HepG2 (cell line): Measurements from ENCODE around the gene KMT2D. TPM values are rescaled to one million over a fixed set of nuclear protein-coding genes. Genes with fewer than 3 reads are reported as not detected.

Experiments
- ARID4A ChIP-seq: sonication (generic); formaldehyde crosslinking; IDR thresholded peaks from 2 replicates; pipeline ENCODE4 v1.5.0; 2020; ENCODE audit warnings: mild to moderate bottlenecking, missing genetic modification reagents, borderline replicate concordance
- REPIN1 ChIP-seq: sonication (generic); formaldehyde crosslinking; IDR thresholded peaks from 2 replicates; pipeline ENCODE4 v1.8.0; 2022; ENCODE audit warnings: missing genetic modification reagents, low read depth, mild to moderate bottlenecking, borderline replicate concordance
- SIN3A ChIP-seq: IDR thresholded peaks from 2 replicates; pipeline ENCODE4 v1.6.1; 2011; ENCODE audit warnings: low read depth, mild to moderate bottlenecking, control low read depth, low read length, borderline replicate concordance
- TCF7L2 ChIP-seq: IDR thresholded peaks from 2 replicates; pipeline ENCODE4 v1.6.1; 2011; ENCODE audit warnings: mild to moderate bottlenecking, low read depth, low read length, moderate library complexity
- polyA plus RNA-seq, 8 experiments: library from polyadenylated mRNA; depleted of rRNA in 3 of 8; stranded (reverse) in 7 of 8; unstranded in 1 of 8; fragments of >200 nt; fragmentation: Illumina TruSeq in 4 of 8; extraction: Trizol in 4 of 8; gene quantifications; 2 replicates each; pipeline versions ENCODE4 v1.2.1 to v1.2.3, GENCODE V29; 2011 to 2016; ENCODE audit warnings: low read depth in 4 of 8, missing spikeins in 1 of 8, mixed read lengths in 1 of 8; ENCODE audit not compliant: insufficient read depth in 1 of 8
- total RNA-seq, 5 experiments: library from RNA; depleted of rRNA; stranded (reverse); fragments of >200 nt; fragmentation: Illumina TruSeq; extraction: Trizol; gene quantifications; 2 replicates each; pipeline ENCODE4 v1.2.3, GENCODE V29; 2016; ENCODE audit warnings: low read depth in 1 of 5
- TF ChIP-seq, protein P1 (sequence below): sonication (generic); formaldehyde crosslinking; IDR thresholded peaks from 2 replicates; pipeline ENCODE4 v1.4.0; 2020; ENCODE audit warnings: missing genetic modification reagents, mild to moderate bottlenecking, borderline replicate concordance
- TF ChIP-seq, protein P2 (sequence below): sonication (generic); formaldehyde crosslinking; IDR thresholded peaks from 2 replicates; pipeline ENCODE4 v1.4.0; 2020; ENCODE audit warnings: mild to moderate bottlenecking, missing genetic modification reagents
- TF ChIP-seq, protein P3 (sequence below): IDR thresholded peaks from 2 replicates; pipeline ENCODE4 v1.4.0; 2020; ENCODE audit warnings: mild to moderate bottlenecking, missing genetic modification reagents
- TF ChIP-seq, protein P4 (sequence below): sonication (generic); formaldehyde crosslinking; IDR thresholded peaks from 2 replicates; pipeline ENCODE4 v1.4.0; 2020; ENCODE audit warnings: mild to moderate bottlenecking, low read depth, missing genetic modification reagents

Gene KMT2D
- total and polyA plus RNA-seq, 2 of the 13 experiments (the other 11 are each of a cell fraction or from before 2014, with no cell fraction given): 8.1 to 10.4 TPM

- TF ChIP-seq, protein P1, sequence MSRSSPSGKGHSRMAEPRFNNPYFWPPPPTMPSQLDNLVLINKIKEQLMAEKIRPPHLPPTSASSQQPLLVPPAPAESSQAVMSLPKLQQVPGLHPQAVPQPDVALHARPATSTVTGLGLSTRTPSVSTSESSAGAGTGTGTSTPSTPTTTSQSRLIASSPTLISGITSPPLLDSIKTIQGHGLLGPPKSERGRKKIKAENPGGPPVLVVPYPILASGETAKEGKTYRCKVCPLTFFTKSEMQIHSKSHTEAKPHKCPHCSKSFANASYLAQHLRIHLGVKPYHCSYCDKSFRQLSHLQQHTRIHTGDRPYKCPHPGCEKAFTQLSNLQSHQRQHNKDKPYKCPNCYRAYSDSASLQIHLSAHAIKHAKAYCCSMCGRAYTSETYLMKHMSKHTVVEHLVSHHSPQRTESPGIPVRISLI (CRISPR knock-in tag): 0 out of 2 replicates have a peak, but pooled peaks have one; percentile 8
- TF ChIP-seq, protein P2, sequence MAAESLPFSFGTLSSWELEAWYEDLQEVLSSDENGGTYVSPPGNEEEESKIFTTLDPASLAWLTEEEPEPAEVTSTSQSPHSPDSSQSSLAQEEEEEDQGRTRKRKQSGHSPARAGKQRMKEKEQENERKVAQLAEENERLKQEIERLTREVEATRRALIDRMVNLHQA (CRISPR knock-in tag): no peak
- TF ChIP-seq REPIN1 (CRISPR knock-in tag): no peak
- 0 out of 2 replicates have a peak, but pooled peaks have one; percentile 31 for TF ChIP-seq SIN3A
- no peak for TF ChIP-seq TCF7L2
- TF ChIP-seq, protein P3, sequence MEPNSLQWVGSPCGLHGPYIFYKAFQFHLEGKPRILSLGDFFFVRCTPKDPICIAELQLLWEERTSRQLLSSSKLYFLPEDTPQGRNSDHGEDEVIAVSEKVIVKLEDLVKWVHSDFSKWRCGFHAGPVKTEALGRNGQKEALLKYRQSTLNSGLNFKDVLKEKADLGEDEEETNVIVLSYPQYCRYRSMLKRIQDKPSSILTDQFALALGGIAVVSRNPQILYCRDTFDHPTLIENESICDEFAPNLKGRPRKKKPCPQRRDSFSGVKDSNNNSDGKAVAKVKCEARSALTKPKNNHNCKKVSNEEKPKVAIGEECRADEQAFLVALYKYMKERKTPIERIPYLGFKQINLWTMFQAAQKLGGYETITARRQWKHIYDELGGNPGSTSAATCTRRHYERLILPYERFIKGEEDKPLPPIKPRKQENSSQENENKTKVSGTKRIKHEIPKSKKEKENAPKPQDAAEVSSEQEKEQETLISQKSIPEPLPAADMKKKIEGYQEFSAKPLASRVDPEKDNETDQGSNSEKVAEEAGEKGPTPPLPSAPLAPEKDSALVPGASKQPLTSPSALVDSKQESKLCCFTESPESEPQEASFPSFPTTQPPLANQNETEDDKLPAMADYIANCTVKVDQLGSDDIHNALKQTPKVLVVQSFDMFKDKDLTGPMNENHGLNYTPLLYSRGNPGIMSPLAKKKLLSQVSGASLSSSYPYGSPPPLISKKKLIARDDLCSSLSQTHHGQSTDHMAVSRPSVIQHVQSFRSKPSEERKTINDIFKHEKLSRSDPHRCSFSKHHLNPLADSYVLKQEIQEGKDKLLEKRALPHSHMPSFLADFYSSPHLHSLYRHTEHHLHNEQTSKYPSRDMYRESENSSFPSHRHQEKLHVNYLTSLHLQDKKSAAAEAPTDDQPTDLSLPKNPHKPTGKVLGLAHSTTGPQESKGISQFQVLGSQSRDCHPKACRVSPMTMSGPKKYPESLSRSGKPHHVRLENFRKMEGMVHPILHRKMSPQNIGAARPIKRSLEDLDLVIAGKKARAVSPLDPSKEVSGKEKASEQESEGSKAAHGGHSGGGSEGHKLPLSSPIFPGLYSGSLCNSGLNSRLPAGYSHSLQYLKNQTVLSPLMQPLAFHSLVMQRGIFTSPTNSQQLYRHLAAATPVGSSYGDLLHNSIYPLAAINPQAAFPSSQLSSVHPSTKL: no peak
- TF ChIP-seq ARID4A (CRISPR knock-in tag): no peak
- TF ChIP-seq, protein P4, sequence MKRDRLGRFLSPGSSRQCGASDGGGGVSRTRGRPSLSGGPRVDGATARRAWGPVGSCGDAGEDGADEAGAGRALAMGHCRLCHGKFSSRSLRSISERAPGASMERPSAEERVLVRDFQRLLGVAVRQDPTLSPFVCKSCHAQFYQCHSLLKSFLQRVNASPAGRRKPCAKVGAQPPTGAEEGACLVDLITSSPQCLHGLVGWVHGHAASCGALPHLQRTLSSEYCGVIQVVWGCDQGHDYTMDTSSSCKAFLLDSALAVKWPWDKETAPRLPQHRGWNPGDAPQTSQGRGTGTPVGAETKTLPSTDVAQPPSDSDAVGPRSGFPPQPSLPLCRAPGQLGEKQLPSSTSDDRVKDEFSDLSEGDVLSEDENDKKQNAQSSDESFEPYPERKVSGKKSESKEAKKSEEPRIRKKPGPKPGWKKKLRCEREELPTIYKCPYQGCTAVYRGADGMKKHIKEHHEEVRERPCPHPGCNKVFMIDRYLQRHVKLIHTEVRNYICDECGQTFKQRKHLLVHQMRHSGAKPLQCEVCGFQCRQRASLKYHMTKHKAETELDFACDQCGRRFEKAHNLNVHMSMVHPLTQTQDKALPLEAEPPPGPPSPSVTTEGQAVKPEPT (CRISPR knock-in tag): no peak
- TF ChIP-seq, all 625 proteins: peak for 6
Measured at GRCh38 chr12:49109641-49110463, 49.3 kb upstream of the KMT2D start (continued).
